H1 (cell line): Measurements from ENCODE around the gene TMEM145. TPM values are rescaled to one million over a fixed set of nuclear protein-coding genes. Genes with fewer than 3 reads are reported as not detected.

Source experiments
- CTCF ChIA-PET: fragments of 300-600 bp; sonication (Branson Sonifier 250); formaldehyde crosslinking; loops from one replicate; lab custom pipeline; 2021; ENCODE audit not compliant: partially characterized antibody; lab: Charles Lee
- POLR2A ChIA-PET: fragments of 300-600 bp; sonication (Branson Sonifier 250); formaldehyde crosslinking; loops from one replicate; lab custom pipeline; 2021; ENCODE audit warnings: inconsistent platforms; ENCODE audit not compliant: partially characterized antibody; lab: Charles Lee
- DNase-seq, 2 experiments: peaks; one replicate each; pipeline versions ENCODE4 v3.0.0 to v3.0.0-alpha.2; 2010 to 2022; ENCODE audit warnings: low spot score in 2 of 2, low read depth in 1 of 2, mixed read lengths in 1 of 2
- FAIRE-seq: peaks from 2 replicates; lab custom pipeline; 2011; peaks lifted over from hg19 to GRCh38; lab: Jason Lieb, UNC
- H2AFZ ChIP-seq: 2 replicates; pipeline ENCODE4 v1.8.1; 2012; ENCODE audit warnings: low read length, inconsistent platforms
- H2AK5ac ChIP-seq: 2 replicates; pipeline ENCODE4 v1.6.1; 2013; ENCODE audit warnings: low read depth, low read length
- H2BK120ac ChIP-seq: replicated peaks from 2 replicates; pipeline ENCODE3; 2013; ENCODE audit warnings: low read depth, low read length, inconsistent platforms
- H2BK12ac ChIP-seq: 2 replicates; pipeline ENCODE4 v1.6.1; 2013; ENCODE audit warnings: low read depth, low read length
- H2BK15ac ChIP-seq: 2 replicates; pipeline ENCODE4 v1.6.1; 2013; ENCODE audit warnings: low read length
- H2BK20ac ChIP-seq: 2 replicates; pipeline ENCODE4 v1.6.1; 2013; ENCODE audit warnings: low read length
- H2BK5ac ChIP-seq: 2 replicates; pipeline ENCODE4 v1.6.1; 2013; ENCODE audit warnings: low read depth, low read length
- H3K14ac ChIP-seq: 2 replicates; pipeline ENCODE4 v1.6.1; 2013; ENCODE audit warnings: inconsistent platforms; ENCODE audit not compliant: insufficient read length
- H3K18ac ChIP-seq: 2 replicates; pipeline ENCODE4 v1.6.1; 2013; ENCODE audit warnings: low read length; ENCODE audit errors: extremely low read depth
- H3K23ac ChIP-seq: 2 replicates; pipeline ENCODE4 v1.6.1; 2013; ENCODE audit warnings: inconsistent platforms; ENCODE audit not compliant: insufficient read length
- H3K23me2 ChIP-seq: 2 replicates; pipeline ENCODE4 v1.6.1; 2013; ENCODE audit warnings: low read depth, low read length
- H3K27ac ChIP-seq: 2 replicates; pipeline ENCODE4 v1.6.1; 2011; ENCODE audit warnings: low read depth, low read length, inconsistent platforms
- H3K27me3 ChIP-seq, 4 experiments: replicated peaks in 1 of 4; 1 replicate in 1 of 4; 2 replicates in 3 of 4; pipeline versions ENCODE4 v1.6.1 to v1.8.1; 2011 to 2013; ENCODE audit warnings: low read length in 3 of 4, mild to moderate bottlenecking in 3 of 4, inconsistent platforms in 2 of 4, mixed read lengths in 2 of 4, moderate library complexity in 1 of 4; ENCODE audit not compliant: control insufficient read depth in 3 of 4, insufficient read depth in 3 of 4; ENCODE audit errors: extremely low read depth in 1 of 4
- H3K36me3 ChIP-seq, 4 experiments: 2 replicates each; pipeline versions ENCODE4 v1.6.1 to v1.8.1; 2011 to 2013; ENCODE audit warnings: mild to moderate bottlenecking in 4 of 4, low read length in 3 of 4, moderate library complexity in 2 of 4, control low read depth in 1 of 4, inconsistent platforms in 1 of 4; ENCODE audit not compliant: insufficient read depth in 4 of 4, control insufficient read depth in 2 of 4
- H3K4ac ChIP-seq: replicated peaks from 2 replicates; pipeline ENCODE3; 2013; ENCODE audit warnings: low read length, low read depth, mixed read lengths, inconsistent platforms; ENCODE audit not compliant: insufficient read length
- H3K4me1 ChIP-seq, 4 experiments: replicated peaks in 1 of 4; 1 replicate in 1 of 4; 2 replicates in 3 of 4; pipeline versions ENCODE4 v1.6.1 to v1.8.1; 2011 to 2013; ENCODE audit warnings: low read length in 3 of 4, inconsistent platforms in 2 of 4, mixed read lengths in 1 of 4; ENCODE audit not compliant: insufficient read depth in 4 of 4, control insufficient read depth in 3 of 4
- H3K4me2 ChIP-seq, 2 experiments: 2 replicates each; pipeline versions ENCODE4 v1.6.1 to v1.8.1; 2011 to 2013; ENCODE audit warnings: low read depth in 2 of 2, low read length in 2 of 2, control low read depth in 1 of 2, inconsistent platforms in 1 of 2, mild to moderate bottlenecking in 1 of 2; ENCODE audit not compliant: insufficient read depth in 1 of 2
- H3K4me3 ChIP-seq, 4 experiments: fragments of 200-600, 300-600 bp in 1 of 4; sonication (generic), shearing (Covaris generic), sonication (Bioruptor Twin) in 1 of 4; 2 replicates each; pipeline versions ENCODE4 v1.5.1 to v1.8.1; 2011 to 2016; ENCODE audit warnings: low read length in 4 of 4, low read depth in 3 of 4, control low read depth in 2 of 4, inconsistent platforms in 2 of 4, mild to moderate bottlenecking in 2 of 4, mixed read lengths in 1 of 4, moderate library complexity in 1 of 4; ENCODE audit not compliant: insufficient read depth in 2 of 4; ENCODE audit errors: extremely low read depth in 1 of 4
- H3K56ac ChIP-seq: replicated peaks from 2 replicates; pipeline ENCODE3; 2013; ENCODE audit warnings: low read depth, mild to moderate bottlenecking, mixed read lengths, low read length, inconsistent platforms; ENCODE audit not compliant: insufficient read length
- H3K79me1 ChIP-seq: 2 replicates; pipeline ENCODE4 v1.6.1; 2013; ENCODE audit warnings: low read depth, low read length, control low read depth
- H3K79me2 ChIP-seq, 2 experiments: 2 replicates each; pipeline versions ENCODE4 v1.6.1 to v1.8.1; 2012 to 2013; ENCODE audit warnings: low read length in 2 of 2, mild to moderate bottlenecking in 2 of 2, inconsistent platforms in 1 of 2; ENCODE audit not compliant: insufficient read depth in 2 of 2, control insufficient read depth in 1 of 2
- H3K9ac ChIP-seq, 4 experiments: replicated peaks in 1 of 4; 1 replicate in 1 of 4; 2 replicates in 3 of 4; pipeline versions ENCODE4 v1.6.1 to v1.8.1; 2011 to 2013; ENCODE audit warnings: low read depth in 3 of 4, low read length in 3 of 4, control low read depth in 2 of 4, mild to moderate bottlenecking in 2 of 4, moderate library complexity in 2 of 4, inconsistent platforms in 1 of 4; ENCODE audit errors: extremely low read depth in 1 of 4
- H3K9me3 ChIP-seq, 2 experiments: 2 replicates each; pipeline versions ENCODE4 v1.6.1 to v1.8.1; 2012 to 2013; ENCODE audit warnings: mild to moderate bottlenecking in 2 of 2, moderate library complexity in 2 of 2, control low read depth in 1 of 2, inconsistent platforms in 1 of 2, low read depth in 1 of 2, low read length in 1 of 2, mixed read lengths in 1 of 2; ENCODE audit not compliant: insufficient read depth in 2 of 2
- H4K20me1 ChIP-seq, 2 experiments: replicated peaks in 1 of 2; 2 replicates each; pipeline versions ENCODE3 to v1.8.1; 2011 to 2013; ENCODE audit warnings: inconsistent platforms in 2 of 2, low read length in 2 of 2, mild to moderate bottlenecking in 1 of 2; ENCODE audit not compliant: insufficient read depth in 2 of 2, control insufficient read depth in 1 of 2
- H4K5ac ChIP-seq: 2 replicates; pipeline ENCODE4 v1.6.1; 2013; ENCODE audit warnings: low read length, low read depth, mixed read lengths, inconsistent platforms; ENCODE audit not compliant: insufficient read length
- H4K8ac ChIP-seq: 2 replicates; pipeline ENCODE4 v1.8.0; 2013; ENCODE audit warnings: mild to moderate bottlenecking, moderate library complexity, low read length, inconsistent platforms; ENCODE audit not compliant: insufficient read depth; ENCODE audit errors: extremely low read depth
- H4K91ac ChIP-seq: replicated peaks from 2 replicates; pipeline ENCODE3; 2013; ENCODE audit warnings: low read length, mixed read lengths, inconsistent platforms; ENCODE audit not compliant: insufficient read length
- SP4 ChIP-seq: IDR thresholded peaks from 2 replicates; pipeline ENCODE4 v1.6.1; 2012; ENCODE audit warnings: low read length, inconsistent platforms
- TEAD4 ChIP-seq: IDR thresholded peaks from 2 replicates; pipeline ENCODE4 v1.6.1; 2012; ENCODE audit warnings: low read depth, low read length, inconsistent platforms, mixed read lengths
- YY1 ChIP-seq: IDR thresholded peaks from 2 replicates; pipeline ENCODE4 v1.6.1; 2011; ENCODE audit warnings: low read depth, mild to moderate bottlenecking, low read length
- WGBS, 2 experiments: shearing (Covaris generic) in 1 of 2; methylation state at CpG; one replicate each; pipeline versions ENCODE4 v1.1.6 to v1.1.7; 2013 to 2015; ENCODE audit warnings: low lambda C conversion rate in 2 of 2, mixed read lengths in 2 of 2, inconsistent platforms in 1 of 2, low coverage in 1 of 2, missing lambda C conversion rate in 1 of 2; ENCODE audit not compliant: insufficient replicate concordance in 2 of 2, insufficient coverage in 1 of 2, insufficient read length in 1 of 2; ENCODE audit errors: extremely low coverage in 1 of 2, missing lambda C conversion rate in 1 of 2; 5-methylcytosine and 5-hydroxymethylcytosine counted together
- polyA plus RNA-seq, 7 experiments: library from polyadenylated mRNA; depleted of rRNA in 3 of 7; stranded (reverse) in 5 of 7; unstranded in 2 of 7; fragments of >200 nt in 5 of 7; fragments of 200-250 nt in 2 of 7; gene quantifications; 1 replicate in 5 of 7; 2 replicates in 1 of 7; 4 replicates in 1 of 7; pipeline versions ENCODE4 v1.2.1 to v1.2.3, GENCODE V29; 2011 to 2013; ENCODE audit warnings: missing spikeins in 2 of 7, mixed read lengths in 2 of 7
- total RNA-seq: library from RNA; stranded (reverse); fragmentation: NEBNext Ultra II Directional; extraction: Animal tissue kit (Norgen Biotek cat#: 25700); gene quantifications from 2 replicates; pipeline ENCODE4 v1.2.1, GENCODE V29; 2021

Gene TMEM145
- total and polyA plus RNA-seq, 2 of the 8 experiments (the other 6 are each of a cell fraction or from before 2014, with no cell fraction given): 2.3 to 4.7 TPM

- Histone ChIP-seq H3K4me2 (no peak overlapping the region; a peak in 1 of 4 replicates), H2BK120ac (no peak overlapping the region), H4K20me1 (peaks cover 0 to 8% of the 10 kb centered on the region in 2 experiments), H3K56ac (no peak overlapping the region), H2AFZ (no peak overlapping the region), H4K5ac (peak overlapping the region; percentile 42), H3K27me3 (no peaks in the 10 kb centered on the region), H3K79me1 (peaks cover 5% of the 10 kb centered on the region), H3K23ac (no peak overlapping the region), H2BK20ac (no peak overlapping the region), H4K8ac (no peak overlapping the region), H3K18ac (no peak overlapping the region), H3K23me2 (peaks cover 10% of the 10 kb centered on the region; the same call in 1 of the 2 replicates), H3K4me3 (no peak overlapping the region), H3K9ac (no peak overlapping the region), H3K4me1 (peaks cover 2 to 21% (median 10%) of the 10 kb centered on the region in 4 experiments), H2BK12ac (peak overlapping the region; percentile 33; the same call in 1 of the 2 replicates), H4K91ac (peak overlapping the region; percentile 42), H2BK5ac (peak overlapping the region; percentile 88; the same call in 1 of the 2 replicates), H3K36me3 (peaks cover 0 to 15% (median 5%) of the 10 kb centered on the region in 4 experiments; a peak in 2 of 8 replicates), H3K9me3 (no peaks in the 10 kb centered on the region), H2AK5ac (peak overlapping the region; percentile 60), H2BK15ac (no peak overlapping the region), H3K4ac (peak overlapping the region; percentile 96), H3K27ac (no peak overlapping the region), H3K79me2 (peaks cover 0 to 9% of the 10 kb centered on the region in 2 experiments; a peak in 1 of 4 replicates), H3K14ac (no peak overlapping the region)
- 82% methylated on average over 3 of the region's 3 CpGs; no CpG with 5 or more reads in 1 of the 2 experiments for WGBS, 2 experiments
- TF ChIP-seq TEAD4 (no peak), SP4 (no peak), YY1 (no peak)
- no peak for DNase-seq
- FAIRE-seq: no peak
- ChIA-PET POLR2A (interaction anchor here (0.6 to 4.1 kb wide), 5 partner anchors 10 to 30 kb away, joined by 3 to 27 read pairs (median 4); no protein-coding TSS in a partner anchor), CTCF (interaction anchor here (1.0 to 3.1 kb wide), 3 partner anchors 8 to 25 kb away, joined by 3 to 17 read pairs (median 11); no protein-coding TSS in a partner anchor)
Observed at GRCh38 chr19:42271045-42271419, 42.1 kb upstream of the TMEM145 start.
